DMS 273 treated with DMSO at 0.1 percent for 48 hours (cell line): ENCODE measurements around the gene SPCS3.

ENCODE experiments used
- DNase-seq: peaks from one replicate; lab custom pipeline; 2025; lab: John Stamatoyannopoulos, UW

The SPCS3 gene

DNA sequence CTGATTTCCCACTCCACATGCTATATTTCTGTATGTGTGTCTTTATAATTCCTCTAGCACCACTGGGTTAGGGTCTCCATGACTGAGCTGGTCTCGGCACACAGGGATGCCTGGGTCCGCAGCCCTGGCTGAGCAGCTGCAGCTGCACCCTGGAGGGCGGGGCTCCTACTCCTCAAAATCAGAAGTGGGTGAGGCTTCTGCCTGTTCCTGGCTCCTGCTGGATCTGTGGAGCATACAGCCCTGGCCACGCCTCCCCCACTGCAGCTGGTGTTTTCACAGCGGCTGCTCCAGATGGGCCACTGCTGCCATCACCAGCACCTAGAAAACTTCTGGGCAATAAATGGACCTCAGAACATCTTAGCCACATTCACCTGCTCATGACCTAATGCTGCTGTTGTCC is 30.9 kb downstream of the SPCS3 start:
- no peak for DNase-seq

DNA sequence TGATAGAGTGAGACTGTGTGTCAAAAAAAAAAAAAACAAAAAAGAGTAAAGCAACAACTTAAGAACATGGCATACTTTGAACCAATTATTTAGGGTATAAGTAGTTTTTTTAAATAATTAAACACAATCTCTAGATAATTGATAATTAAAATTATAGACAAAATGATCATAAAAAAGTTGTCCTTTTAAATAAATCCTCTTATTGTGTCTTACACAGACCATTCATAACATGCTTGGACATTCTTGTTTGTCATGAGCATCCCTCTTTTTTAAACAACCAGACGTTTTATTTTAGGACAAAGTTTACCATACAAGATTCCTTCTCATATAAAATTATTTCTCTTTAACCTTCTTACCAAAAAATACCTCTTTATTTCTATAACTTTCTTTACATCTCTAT is 35.1 kb downstream of the SPCS3 start:
- no peak for DNase-seq

- no peak for DNase-seq
Observed at GRCh38 chr4:176357359-176358082, 37.8 kb downstream of the SPCS3 start.

DNA sequence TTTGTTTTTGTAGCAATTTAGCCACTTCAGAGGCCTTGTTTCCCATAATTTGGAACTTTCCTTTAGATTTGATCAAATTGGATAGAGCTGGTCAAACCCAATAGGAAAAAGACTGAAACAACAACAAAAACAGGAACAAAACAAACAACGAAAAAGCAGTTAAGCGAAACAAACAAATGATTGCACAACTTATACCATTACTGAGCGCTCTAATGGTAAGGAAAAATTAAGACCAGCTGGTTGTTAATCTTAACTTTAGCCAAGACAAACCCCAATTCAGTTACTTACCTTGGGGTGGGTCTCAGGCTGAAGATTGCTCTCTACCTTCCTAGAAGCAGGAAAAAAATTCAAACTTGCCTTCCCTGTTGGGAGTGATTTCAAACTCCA is 38.3 kb downstream of the SPCS3 start:
- DNase-seq = no peak

- no peak for DNase-seq
Observed at GRCh38 chr4:176359590-176359989, 39.8 kb downstream of the SPCS3 start.

GRCh38 chr4:176360446-176360845 is 40.7 kb downstream of the SPCS3 start:
- DNase-seq = no peak

DNA sequence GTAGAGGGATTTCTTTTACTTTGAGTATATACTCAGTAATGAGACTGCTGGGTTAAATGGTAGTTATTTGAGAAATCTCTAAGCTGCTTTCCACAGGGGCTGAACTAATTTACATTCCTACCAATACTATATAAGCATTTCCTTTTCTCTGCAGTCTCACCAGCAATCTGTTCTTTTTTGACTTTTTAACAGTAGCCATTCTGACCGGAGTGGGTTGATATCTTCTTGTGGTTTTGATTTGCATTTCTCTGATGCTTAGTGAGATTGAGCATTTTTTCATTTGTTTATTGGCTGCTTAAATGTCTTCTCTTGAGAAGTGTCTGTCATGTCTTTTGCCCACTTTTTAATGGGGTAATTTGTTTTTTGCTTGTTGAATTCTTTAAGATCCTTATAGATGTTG is 43.3 kb downstream of the SPCS3 start:
- no peak for DNase-seq

DNA sequence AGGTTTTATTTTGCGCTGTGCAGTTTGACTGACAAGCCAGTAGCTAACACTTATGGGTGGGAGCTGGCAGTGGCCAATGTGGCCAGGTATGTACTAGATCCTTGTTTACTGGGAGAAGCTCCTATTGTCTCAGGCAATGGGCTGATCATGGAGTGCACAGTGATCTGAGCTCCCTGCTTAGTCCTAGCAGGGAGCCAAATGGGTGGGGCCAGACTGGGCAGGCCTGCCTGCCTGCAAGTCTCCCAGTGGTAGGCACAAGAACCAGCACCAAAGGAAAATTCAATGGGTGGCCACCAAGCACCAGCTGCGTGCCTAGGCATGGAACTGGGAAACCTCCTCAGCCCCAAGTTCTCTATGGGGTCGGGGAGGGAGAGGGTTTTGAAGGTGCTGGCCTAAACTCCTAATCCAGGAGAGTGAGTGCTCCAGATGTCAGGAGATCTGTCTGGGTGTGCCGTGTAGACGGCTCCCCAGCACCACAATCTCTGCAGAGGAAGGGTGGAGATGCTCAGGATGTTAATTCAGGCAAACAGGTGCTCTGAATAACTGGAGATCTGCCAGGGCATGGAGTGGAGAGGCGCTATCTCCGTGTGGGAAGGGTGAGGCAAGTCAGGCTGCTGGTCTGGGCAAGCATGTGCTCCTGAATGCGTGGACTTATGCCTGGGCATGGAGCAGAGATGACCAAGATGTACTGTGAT is 48.2 kb downstream of the SPCS3 start:
- DNase-seq = no peak

- no peak for DNase-seq
Observed at GRCh38 chr4:176376032-176376614, 56.4 kb downstream of the SPCS3 start.

GRCh38 chr4:176377780-176378179 is 58.0 kb downstream of the SPCS3 start:
- DNase-seq = no peak

- no peak for DNase-seq
Observed at GRCh38 chr4:176380352-176381157, 60.8 kb downstream of the SPCS3 start.
